HG03135 (cell line): ENCODE measurements around the gene MAN2C1.
"Not testable (repeated sequence)": the region's sequence is repeated elsewhere in the genome, so short reads cannot be mapped to it uniquely, and the experiment has no call there.

Source experiments
- ATAC-seq: cut with Tn5 transposase; IDR thresholded peaks from one replicate; pipeline ENCODE4 v1.9.1; 2021; ENCODE audit warnings: mild to moderate bottlenecking, moderate library complexity; ENCODE audit not compliant: unreplicated experiment

Gene MAN2C1

GRCh38 chr15:75347222-75348033, 21.0 kb downstream of the MAN2C1 start:
- ATAC-seq = peak; percentile 43

GRCh38 chr15:75346796-75347221, 21.6 kb downstream of the MAN2C1 start, which contains the start of gene NEIL1:
NEIL1 (plus strand) TSS chr15:75347039; CDS start chr15:75348906, 1,867 bp downstream.
- ATAC-seq = no peak

GRCh38 chr15:75343953-75344352, 24.5 kb downstream of the MAN2C1 start:
- not testable (repeated sequence) for ATAC-seq

- no peak for ATAC-seq
Observed at GRCh38 chr15:75342221-75342620, 26.2 kb downstream of the MAN2C1 start.

GRCh38 chr15:75339531-75340240, 28.7 kb downstream of the MAN2C1 start:
- ATAC-seq = no peak

GRCh38 chr15:75338661-75339240, 29.7 kb downstream of the MAN2C1 start:
- no peak for ATAC-seq

GRCh38 chr15:75335705-75336355, 32.6 kb downstream of the MAN2C1 start, which contains the start of gene COMMD4:
COMMD4 (plus strand) TSS chr15:75336063; CDS start chr15:75336090, 27 bp downstream.
- ATAC-seq = peak; percentile 62

- no peak for ATAC-seq
Observed at GRCh38 chr15:75335313-75335704, 33.1 kb downstream of the MAN2C1 start.

- not testable (repeated sequence) for ATAC-seq
Observed at GRCh38 chr15:75333654-75334419, 34.6 kb downstream of the MAN2C1 start.

GRCh38 chr15:75332093-75332492, 36.3 kb downstream of the MAN2C1 start:
- ATAC-seq = not testable (repeated sequence)

GRCh38 chr15:75329571-75329970, 38.8 kb downstream of the MAN2C1 start:
- ATAC-seq = no peak

- no peak for ATAC-seq
Observed at GRCh38 chr15:75328493-75329314, 39.7 kb downstream of the MAN2C1 start.

GRCh38 chr15:75327491-75327890, 40.9 kb downstream of the MAN2C1 start:
- ATAC-seq = no peak

GRCh38 chr15:75327005-75327404, 41.4 kb downstream of the MAN2C1 start:
- no peak for ATAC-seq

GRCh38 chr15:75325922-75326321, 42.5 kb downstream of the MAN2C1 start:
- ATAC-seq = no peak

GRCh38 chr15:75321711-75322110, 46.7 kb downstream of the MAN2C1 start:
- no peak for ATAC-seq

GRCh38 chr15:75319231-75319897, 49.0 kb downstream of the MAN2C1 start:
- not testable (repeated sequence) for ATAC-seq

GRCh38 chr15:75314552-75315290, 53.7 kb downstream of the MAN2C1 start:
- ATAC-seq = no peak
